Measurements from ENCODE around the gene SDSL. TPM values are rescaled to one million over a fixed set of nuclear protein-coding genes. Genes with fewer than 3 reads are reported as not detected.
A peak's percentile ranks its signal among the peaks of the same experiment; 100 is the strongest.

The SDSL gene
- polyA plus RNA-seq, 1 donor from 2014 or later = 0.43 TPM

DNA sequence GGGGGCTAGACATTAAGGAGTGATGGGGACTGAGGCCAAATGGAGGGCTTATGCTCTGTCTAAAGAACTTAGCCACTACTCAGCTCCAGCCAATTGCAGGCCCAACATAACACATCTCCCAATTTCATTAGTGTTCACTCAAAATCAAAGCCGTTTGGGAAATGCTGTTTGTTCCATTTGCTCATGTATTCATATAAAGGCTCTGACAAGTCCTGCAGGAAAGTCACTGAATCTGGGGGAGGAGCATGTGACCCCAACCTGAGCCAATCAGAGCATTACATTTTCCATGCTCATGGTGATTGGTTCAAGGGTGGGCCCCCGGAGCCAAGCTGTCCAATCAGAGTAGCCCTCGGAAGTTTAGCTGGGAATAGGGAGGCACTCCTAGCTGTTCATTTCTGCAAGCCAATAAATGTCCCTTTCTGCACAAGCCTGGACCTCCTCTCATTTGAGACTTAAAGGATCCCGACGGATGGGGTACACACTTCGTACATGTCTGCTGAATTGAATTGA lies 20.9 kb downstream of the SDSL start:
- Mint-ChIP-seq H3K36me3 (no peaks in the 10 kb centered on the region), H3K9me3 (peaks cover 0 to 7% (median 0%) of the 10 kb centered on the region in 3 donors), H3K27me3 (peaks cover 26% of the 10 kb centered on the region), H3K4me3 (no peak overlapping the region), H3K27ac (no peak overlapping the region), H3K4me1 (no peaks in the 10 kb centered on the region)

DNA sequence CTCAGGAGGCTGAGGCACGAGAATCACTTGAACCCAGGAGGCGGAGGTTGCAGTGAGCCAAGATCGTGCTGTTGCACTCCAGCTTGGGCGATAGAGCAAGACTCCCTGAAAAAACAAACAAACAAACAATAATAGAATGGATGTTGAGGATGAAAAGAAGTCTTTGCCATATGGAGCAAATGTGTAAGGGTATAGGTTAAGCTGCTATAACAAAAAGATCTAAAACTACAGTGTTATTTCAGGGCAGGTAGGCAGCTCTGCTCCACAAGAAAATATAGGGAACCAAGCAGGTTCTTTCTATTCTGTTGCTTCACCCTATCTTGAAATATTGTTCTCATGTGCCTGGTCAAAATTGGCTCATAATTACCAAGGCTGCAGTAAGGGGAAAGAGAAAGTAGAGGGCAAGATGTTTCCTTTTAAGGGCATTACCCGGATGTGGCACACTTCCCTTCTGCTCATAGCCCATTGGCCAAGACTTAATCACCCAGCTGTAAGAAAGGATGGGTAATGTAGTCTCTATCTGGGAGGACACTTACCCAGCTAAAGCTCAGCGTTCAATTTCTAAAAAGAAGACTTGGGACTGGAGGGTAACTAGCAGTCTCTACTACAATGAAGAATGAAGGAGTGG lies 23.5 kb downstream of the SDSL start:
- Mint-ChIP-seq H3K27ac (peak overlapping the region in 1 of 3 donors; percentile 24), H3K4me3 (peak overlapping the region in 1 of 4 donors; percentile 2), H3K36me3 (no peaks in the 10 kb centered on the region)

DNA sequence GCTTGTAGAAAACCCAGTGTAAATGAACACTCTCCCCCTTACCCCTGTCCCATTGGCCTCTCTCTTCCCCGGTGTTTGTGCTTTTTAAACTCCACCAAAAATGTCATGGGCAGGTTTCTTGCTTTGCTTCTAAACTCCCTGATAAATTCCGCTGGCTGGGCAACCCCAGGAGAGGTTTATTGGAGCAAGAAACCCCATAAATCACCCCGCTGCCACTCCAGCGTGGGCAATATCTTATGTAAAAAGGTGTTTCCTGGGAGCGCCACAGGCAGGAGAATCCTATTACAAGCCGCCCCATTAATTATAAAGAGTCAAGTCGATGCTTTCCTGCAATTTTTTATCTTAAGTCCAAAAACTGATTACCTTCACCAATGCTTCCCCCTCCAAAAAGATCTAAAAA lies 26.7 kb downstream of the SDSL start:
- Mint-ChIP-seq H3K9me3 (peaks cover 0 to 7% (median 0%) of the 10 kb centered on the region in 3 donors), H3K27ac (no peak overlapping the region)

More for the DNA sequence above, 23.5 kb downstream of the SDSL start:
- H3K4me1 Mint-ChIP-seq = no peaks in the 10 kb centered on the region
- peaks cover 22% of the 10 kb centered on the region for H3K27me3 Mint-ChIP-seq
- H3K9me3 Mint-ChIP-seq = peaks cover 0 to 7% (median 0%) of the 10 kb centered on the region in 3 donors

DNA sequence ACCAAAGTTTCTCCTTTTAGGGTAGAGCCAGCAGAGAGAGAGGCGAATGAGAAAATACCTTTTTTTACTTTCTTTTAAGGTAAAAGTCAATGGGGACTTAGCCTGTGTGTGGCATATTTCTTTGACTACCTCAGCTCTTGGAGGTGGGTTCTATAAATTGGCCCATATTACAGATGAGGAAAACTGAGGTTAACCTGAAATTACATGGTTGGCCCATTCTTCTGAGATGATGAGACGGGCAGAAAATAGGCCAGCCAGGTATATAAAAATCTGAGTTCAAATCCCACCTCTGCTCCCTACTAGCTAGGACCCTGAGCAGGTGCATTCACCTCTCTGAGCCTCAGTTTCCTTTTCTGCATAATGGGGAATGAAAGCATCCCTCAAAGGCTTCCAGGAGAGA lies 27.1 kb downstream of the SDSL start:
- peaks cover 0 to 7% (median 0%) of the 10 kb centered on the region in 3 donors for H3K9me3 Mint-ChIP-seq
- H3K4me1 Mint-ChIP-seq = no peaks in the 10 kb centered on the region
- no peak overlapping the region for H3K27ac Mint-ChIP-seq

More for the DNA sequence above, 26.7 kb downstream of the SDSL start:
- Mint-ChIP-seq H3K36me3 (no peaks in the 10 kb centered on the region), H3K27me3 (peaks cover 11% of the 10 kb centered on the region), H3K4me1 (no peaks in the 10 kb centered on the region), H3K4me3 (no peak overlapping the region)

DNA sequence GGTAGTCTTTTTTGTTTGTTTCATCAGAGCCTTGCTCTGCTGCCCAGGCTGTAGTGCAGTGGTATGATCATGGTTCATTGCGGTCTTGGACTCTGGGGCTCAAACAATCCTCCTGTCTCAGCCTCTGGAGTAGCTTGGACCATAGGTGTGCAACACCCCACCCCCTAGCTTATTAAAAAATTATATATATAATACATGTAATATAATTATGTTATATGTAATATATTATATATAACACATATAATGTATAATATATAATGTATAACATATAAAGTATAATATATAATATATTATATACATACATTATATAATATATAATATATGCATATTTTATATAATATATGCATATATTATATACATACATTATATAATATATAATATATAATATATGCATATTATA lies 27.7 kb downstream of the SDSL start:
- peaks cover 0 to 7% (median 0%) of the 10 kb centered on the region in 3 donors for H3K9me3 Mint-ChIP-seq
- H3K27me3 Mint-ChIP-seq = peaks cover 11% of the 10 kb centered on the region
- no peak overlapping the region for H3K27ac Mint-ChIP-seq
- no peaks in the 10 kb centered on the region for H3K4me1 Mint-ChIP-seq
- H3K36me3 Mint-ChIP-seq = no peaks in the 10 kb centered on the region
- H3K4me3 Mint-ChIP-seq = no peak overlapping the region

More for the DNA sequence above, 27.1 kb downstream of the SDSL start:
- H3K36me3 Mint-ChIP-seq = no peaks in the 10 kb centered on the region
- H3K27me3 Mint-ChIP-seq = peaks cover 11% of the 10 kb centered on the region
- no peak overlapping the region for H3K4me3 Mint-ChIP-seq

DNA sequence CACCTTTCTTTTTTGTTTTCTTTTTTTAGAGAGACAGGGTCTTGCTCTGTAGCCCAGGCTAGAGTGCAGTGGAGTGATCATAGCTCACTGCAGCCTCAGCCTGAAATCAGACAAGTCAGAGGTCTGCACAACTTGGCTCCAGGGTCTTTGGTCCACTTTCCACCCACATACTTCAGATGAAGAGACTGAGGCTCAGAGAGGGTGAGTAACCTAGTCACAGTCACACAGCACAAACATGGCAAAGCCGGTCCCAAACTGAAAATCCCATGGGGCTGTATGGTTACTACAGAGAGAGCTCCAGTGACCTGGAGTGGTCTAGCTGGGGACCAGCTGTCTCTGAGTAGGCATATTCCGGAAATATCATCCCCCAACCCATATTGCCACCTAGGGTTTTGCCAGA lies 30.3 kb downstream of the SDSL start:
- no peaks in the 10 kb centered on the region for H3K36me3 Mint-ChIP-seq
- no peak overlapping the region for H3K4me3 Mint-ChIP-seq
- no peaks in the 10 kb centered on the region for H3K9me3 Mint-ChIP-seq
- H3K4me1 Mint-ChIP-seq = peaks cover 0 to 2% (median 1%) of the 10 kb centered on the region in 3 donors
- peaks cover 10% of the 10 kb centered on the region for H3K27me3 Mint-ChIP-seq
- H3K27ac Mint-ChIP-seq = no peak overlapping the region

DNA sequence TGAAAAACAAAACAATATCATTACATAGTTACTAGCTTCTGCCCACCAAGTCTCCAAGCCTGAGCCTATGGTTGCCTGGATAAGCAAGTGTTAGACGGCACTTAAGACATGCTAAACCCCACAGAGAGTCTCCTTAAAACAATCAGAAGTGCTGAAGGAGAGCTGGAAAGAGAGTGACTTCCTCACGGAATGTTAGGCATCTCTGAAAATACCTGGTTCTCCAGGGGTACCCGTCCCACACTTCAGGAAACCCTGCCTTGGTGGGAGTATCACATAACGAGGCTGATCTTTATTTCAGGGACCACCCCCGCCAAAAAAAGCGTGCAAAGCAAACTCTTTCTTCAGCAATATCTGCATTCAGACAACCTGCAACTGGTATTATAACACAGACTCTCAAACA lies 31.1 kb downstream of the SDSL start:
- peaks cover 0 to 2% (median 1%) of the 10 kb centered on the region in 3 donors for H3K4me1 Mint-ChIP-seq
- no peak overlapping the region for H3K27ac Mint-ChIP-seq
- H3K9me3 Mint-ChIP-seq = no peaks in the 10 kb centered on the region
- H3K4me3 Mint-ChIP-seq = no peak overlapping the region
- H3K27me3 Mint-ChIP-seq = peaks cover 11% of the 10 kb centered on the region
- H3K36me3 Mint-ChIP-seq = no peaks in the 10 kb centered on the region

DNA sequence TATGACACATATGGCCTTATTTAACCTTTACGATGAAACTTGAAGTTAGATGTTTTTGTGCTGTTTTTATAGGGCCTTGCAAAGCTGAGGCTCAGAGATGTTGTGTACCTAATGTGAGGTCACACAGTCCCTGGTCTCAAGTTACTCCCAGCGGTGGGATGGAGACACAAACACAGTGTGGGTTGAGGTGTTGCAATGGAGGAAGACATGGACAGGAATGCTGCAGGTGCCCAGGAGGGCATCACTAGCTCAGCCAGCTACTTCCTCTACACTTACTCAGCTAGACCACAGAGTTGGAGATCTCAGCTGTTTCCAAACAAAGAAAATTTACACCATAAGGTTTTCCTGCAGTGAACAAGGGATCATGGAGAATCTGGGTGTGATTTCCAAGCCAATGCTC lies 34.0 kb downstream of the SDSL start:
- Mint-ChIP-seq H3K4me1 (peaks cover 1 to 4% (median 2%) of the 10 kb centered on the region in 3 donors), H3K9me3 (no peaks in the 10 kb centered on the region), H3K27ac (no peak overlapping the region), H3K27me3 (peaks cover 19% of the 10 kb centered on the region), H3K4me3 (no peak overlapping the region), H3K36me3 (no peaks in the 10 kb centered on the region)

DNA sequence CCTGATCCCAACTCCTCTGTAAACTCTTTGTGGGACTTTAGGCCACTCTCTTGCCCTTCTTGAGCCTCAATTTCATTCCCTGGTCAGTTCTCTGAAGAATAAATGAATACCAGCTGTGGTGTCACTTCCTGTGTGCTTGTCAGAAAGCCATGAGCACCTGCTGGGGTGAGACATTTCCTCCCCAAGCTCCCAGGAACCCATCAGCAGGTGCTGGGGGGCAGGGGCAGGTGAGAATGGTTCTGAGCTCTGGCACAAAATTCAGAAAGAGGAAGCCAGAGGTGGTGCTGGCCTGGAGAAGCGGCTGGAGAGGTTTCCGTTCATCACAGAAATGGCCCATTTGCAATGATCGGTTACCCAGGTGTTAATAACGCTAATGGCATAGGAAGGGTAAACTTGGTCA lies 34.6 kb downstream of the SDSL start:
- Mint-ChIP-seq H3K9me3 (no peaks in the 10 kb centered on the region), H3K27me3 (peaks cover 24% of the 10 kb centered on the region), H3K27ac (no peak overlapping the region), H3K4me3 (no peak overlapping the region), H3K36me3 (no peaks in the 10 kb centered on the region), H3K4me1 (peaks cover 1 to 4% (median 2%) of the 10 kb centered on the region in 3 donors)

DNA sequence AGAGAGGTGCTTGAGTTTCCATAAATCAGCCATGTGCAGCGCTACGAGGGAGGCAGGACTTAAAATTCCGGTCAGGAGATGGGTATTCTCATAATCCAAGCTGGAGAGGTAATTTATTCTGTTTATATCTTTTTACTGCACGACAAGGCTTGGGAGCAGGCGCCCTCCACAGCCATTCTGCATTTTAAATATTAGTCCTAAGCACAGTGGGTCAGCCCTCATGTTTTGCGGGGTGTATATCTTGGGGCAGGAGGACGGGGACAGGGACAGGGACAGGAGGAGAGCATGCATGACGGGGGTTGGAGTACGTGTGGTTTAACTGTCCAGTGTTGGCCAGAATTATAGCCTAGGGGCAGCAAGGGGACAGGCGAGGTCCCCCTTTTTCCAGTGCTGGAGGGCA lies 35.0 kb downstream of the SDSL start:
- Mint-ChIP-seq H3K27ac (no peak overlapping the region), H3K4me1 (peaks cover 1 to 4% (median 2%) of the 10 kb centered on the region in 3 donors), H3K36me3 (no peaks in the 10 kb centered on the region), H3K4me3 (no peak overlapping the region), H3K27me3 (peaks cover 24% of the 10 kb centered on the region), H3K9me3 (no peaks in the 10 kb centered on the region)

DNA sequence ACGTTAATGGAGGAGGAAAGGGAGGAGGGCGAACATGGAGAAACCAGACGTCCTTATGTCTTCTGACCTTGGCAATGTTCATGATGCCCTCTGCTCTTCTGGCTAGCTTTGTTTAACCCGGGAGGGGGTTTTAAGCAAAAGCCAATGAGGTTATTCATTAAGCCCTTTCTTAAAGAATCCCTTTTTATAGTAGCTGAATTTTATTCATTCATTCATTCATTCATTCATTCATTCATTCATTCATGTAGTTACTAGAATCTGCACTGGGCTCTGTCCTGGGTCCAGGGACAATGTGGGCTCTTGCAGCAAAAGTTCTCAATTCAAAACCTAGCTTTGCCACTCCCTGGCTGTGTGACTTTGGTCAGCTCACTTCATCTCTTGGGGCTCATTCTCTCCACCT lies 35.5 kb downstream of the SDSL start:
- peaks cover 26% of the 10 kb centered on the region for H3K27me3 Mint-ChIP-seq
- no peak overlapping the region for H3K27ac Mint-ChIP-seq

DNA sequence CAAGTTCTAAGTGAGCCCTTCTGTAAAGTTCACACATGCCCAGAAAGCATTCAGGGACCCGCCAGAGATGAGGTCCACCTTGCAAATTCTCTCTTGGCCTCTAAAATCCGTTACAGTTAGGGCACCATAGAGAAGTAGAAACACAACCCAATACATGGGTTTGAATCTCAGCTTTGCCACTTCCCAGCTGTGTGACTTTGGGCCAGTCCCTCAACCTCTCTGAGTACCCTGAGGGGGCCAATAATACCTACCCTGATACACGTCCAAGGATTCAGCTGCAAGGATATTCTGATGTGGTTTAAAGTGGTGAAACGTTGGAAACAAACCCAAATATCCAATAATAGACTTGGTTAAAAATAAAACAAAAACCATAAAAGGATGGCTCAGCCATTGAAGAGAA lies 37.8 kb downstream of the SDSL start:
- no peak overlapping the region for H3K27ac Mint-ChIP-seq
- H3K4me3 Mint-ChIP-seq = no peak overlapping the region

More for the DNA sequence above, 35.5 kb downstream of the SDSL start:
- H3K4me3 Mint-ChIP-seq = no peak overlapping the region
- H3K4me1 Mint-ChIP-seq = peaks cover 4 to 8% (median 4%) of the 10 kb centered on the region in 3 donors
- H3K36me3 Mint-ChIP-seq = no peaks in the 10 kb centered on the region
- no peaks in the 10 kb centered on the region for H3K9me3 Mint-ChIP-seq

DNA sequence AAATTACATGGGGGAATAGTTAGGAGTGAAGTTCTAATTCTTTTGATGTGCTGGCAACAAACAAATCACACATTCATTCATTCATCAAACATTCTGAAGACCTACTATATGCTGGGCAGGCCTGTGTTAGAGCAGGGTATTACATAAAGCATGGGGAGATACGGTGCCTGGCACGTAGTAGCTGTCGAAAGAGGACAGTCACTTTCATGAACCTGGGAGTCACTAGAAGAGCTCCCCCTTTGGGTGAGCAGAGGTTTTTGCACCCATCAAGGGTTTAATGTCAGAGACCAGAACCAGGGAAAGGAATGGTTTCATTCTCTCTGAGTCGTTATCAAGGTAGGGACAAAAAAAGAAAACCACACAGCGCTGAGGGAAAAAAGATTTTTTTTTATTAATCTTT lies 39.5 kb downstream of the SDSL start:
- Mint-ChIP-seq H3K36me3 (peaks cover 2% of the 10 kb centered on the region), H3K27me3 (peaks cover 44% of the 10 kb centered on the region), H3K9me3 (peaks cover 0 to 6% (median 0%) of the 10 kb centered on the region in 3 donors), H3K27ac (peak overlapping the region in 1 of 3 donors; percentile 76), H3K4me1 (peaks cover 9 to 15% (median 10%) of the 10 kb centered on the region in 3 donors), H3K4me3 (peak overlapping the region in 3 of 4 donors; percentile 8 to 71 (median 28))

More for the DNA sequence above, 37.8 kb downstream of the SDSL start:
- peaks cover 0 to 6% (median 0%) of the 10 kb centered on the region in 3 donors for H3K9me3 Mint-ChIP-seq
- H3K27me3 Mint-ChIP-seq = peaks cover 39% of the 10 kb centered on the region
- peaks cover 7 to 11% (median 8%) of the 10 kb centered on the region in 3 donors for H3K4me1 Mint-ChIP-seq
- H3K36me3 Mint-ChIP-seq = no peaks in the 10 kb centered on the region

DNA sequence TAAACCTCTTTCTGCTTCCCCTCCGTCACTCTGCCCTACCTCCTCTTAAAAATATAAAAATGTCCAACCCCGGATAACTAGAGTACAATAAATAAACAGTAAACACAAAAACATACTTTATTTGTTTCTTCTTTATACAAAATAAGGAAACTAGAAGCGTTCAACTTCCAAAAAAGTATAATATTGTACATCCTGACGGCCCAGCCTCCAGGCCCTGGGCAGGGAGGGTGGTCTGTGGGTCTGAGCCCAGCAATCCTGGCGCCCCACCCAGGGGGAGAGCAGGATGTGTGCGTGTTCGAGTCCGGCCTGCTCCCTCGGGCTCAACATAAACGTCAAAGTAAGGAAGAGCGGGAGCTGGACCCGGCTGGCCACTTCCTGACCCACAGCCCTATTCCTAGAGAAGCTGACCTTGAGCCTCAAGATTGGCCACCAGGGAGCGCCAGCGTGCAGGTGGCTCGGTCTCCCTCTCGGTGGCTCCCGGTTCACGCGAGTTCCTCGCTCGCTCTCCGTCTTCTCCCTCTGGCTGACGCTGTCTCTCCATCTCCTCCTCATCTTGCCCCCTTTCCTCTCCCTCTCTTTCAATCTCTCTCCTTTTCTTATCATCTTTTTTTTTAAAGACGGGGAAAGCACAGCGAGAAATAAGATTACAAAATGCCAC lies 40.1 kb downstream of the SDSL start:
- peaks cover 2% of the 10 kb centered on the region for H3K36me3 Mint-ChIP-seq
- peaks cover 10 to 15% (median 12%) of the 10 kb centered on the region in 3 donors for H3K4me1 Mint-ChIP-seq
- peaks cover 45% of the 10 kb centered on the region for H3K27me3 Mint-ChIP-seq
- H3K9me3 Mint-ChIP-seq = peaks cover 0 to 6% (median 0%) of the 10 kb centered on the region in 3 donors
- peak overlapping the region; percentile 72 to 93 (median 82) for H3K4me3 Mint-ChIP-seq
- H3K27ac Mint-ChIP-seq = peak overlapping the region in 1 of 3 donors; percentile 77

DNA sequence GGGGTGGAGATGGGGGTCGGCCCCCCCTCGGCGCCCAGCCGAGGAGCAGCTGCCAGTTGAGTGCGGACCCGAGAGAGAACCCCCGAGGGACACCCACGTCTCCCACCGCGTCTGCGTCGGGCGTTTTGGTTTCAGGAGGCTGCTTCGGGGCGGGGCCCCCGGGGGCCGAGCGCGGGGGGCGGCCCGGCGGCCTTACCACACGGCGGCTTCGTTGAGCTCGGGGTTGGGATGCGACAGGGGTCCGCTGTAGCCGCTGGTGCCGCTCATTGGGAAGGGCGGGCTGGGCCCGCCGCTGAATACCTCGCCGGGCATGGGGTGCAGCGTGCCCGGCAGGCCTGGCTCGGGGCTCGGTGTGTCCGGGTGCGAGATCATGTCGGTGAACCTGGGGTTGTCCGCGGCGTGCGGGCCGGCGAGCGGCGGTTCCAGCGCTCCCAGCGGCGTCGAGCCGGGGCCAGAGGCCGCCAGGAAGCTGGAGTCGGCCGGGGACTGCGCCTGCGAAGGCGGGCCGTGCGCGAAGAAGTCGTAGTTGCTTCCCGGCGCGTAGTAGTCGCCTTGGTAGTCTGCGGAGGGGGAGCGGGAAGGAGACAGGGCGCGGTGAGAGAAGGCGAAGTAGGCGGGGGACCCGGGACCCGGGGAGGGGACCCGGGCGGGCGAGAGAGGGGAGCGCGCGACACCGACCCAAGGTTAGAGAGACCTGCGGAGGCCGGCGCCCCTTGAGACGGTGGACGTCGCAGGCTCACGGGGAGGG lies 41.0 kb downstream of the SDSL start:
- peak overlapping the region in 2 of 3 donors; percentile 44 to 90 for H3K27ac Mint-ChIP-seq
- peaks cover 2% of the 10 kb centered on the region for H3K36me3 Mint-ChIP-seq
- H3K4me1 Mint-ChIP-seq = peaks cover 10 to 15% (median 12%) of the 10 kb centered on the region in 3 donors
- peak overlapping the region in 3 of 4 donors; percentile 27 to 82 (median 56) for H3K4me3 Mint-ChIP-seq
- H3K9me3 Mint-ChIP-seq = peaks cover 0 to 6% (median 0%) of the 10 kb centered on the region in 3 donors
- H3K27me3 Mint-ChIP-seq = peaks cover 48% of the 10 kb centered on the region
